Measurements from ENCODE around the gene DPP4.

DNA sequence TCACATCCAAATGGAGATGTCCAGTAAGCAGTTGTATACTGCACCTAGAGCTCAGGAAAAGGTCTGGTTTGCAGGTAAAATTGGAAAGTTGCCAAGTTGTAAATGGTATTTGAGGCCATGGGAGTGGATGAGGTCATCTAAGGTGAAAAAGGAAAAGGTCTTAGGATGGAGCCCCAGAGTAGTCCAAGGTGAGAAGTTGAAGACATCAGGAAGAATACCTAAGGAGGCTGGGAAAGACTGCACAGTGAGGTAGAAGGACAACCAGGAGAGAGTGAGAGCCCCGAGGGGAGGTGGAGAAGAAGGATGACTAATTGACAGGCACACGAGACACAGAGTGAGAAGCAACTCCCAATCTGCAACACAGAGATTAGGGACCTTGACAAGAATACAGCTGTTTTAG is 10.7 kb downstream of the DPP4 start:
- TF ChIP-seq POLR2A (IDR thresholded peaks at IDR 0.05) = no peak
- TF ChIP-seq, protein P1, sequence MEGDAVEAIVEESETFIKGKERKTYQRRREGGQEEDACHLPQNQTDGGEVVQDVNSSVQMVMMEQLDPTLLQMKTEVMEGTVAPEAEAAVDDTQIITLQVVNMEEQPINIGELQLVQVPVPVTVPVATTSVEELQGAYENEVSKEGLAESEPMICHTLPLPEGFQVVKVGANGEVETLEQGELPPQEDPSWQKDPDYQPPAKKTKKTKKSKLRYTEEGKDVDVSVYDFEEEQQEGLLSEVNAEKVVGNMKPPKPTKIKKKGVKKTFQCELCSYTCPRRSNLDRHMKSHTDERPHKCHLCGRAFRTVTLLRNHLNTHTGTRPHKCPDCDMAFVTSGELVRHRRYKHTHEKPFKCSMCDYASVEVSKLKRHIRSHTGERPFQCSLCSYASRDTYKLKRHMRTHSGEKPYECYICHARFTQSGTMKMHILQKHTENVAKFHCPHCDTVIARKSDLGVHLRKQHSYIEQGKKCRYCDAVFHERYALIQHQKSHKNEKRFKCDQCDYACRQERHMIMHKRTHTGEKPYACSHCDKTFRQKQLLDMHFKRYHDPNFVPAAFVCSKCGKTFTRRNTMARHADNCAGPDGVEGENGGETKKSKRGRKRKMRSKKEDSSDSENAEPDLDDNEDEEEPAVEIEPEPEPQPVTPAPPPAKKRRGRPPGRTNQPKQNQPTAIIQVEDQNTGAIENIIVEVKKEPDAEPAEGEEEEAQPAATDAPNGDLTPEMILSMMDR (IDR thresholded peaks at IDR 0.05) = no peak

All from prostate gland (tissue), 2 donors.